ENCODE measurements around the gene SLBP.

SLBP gene

DNA sequence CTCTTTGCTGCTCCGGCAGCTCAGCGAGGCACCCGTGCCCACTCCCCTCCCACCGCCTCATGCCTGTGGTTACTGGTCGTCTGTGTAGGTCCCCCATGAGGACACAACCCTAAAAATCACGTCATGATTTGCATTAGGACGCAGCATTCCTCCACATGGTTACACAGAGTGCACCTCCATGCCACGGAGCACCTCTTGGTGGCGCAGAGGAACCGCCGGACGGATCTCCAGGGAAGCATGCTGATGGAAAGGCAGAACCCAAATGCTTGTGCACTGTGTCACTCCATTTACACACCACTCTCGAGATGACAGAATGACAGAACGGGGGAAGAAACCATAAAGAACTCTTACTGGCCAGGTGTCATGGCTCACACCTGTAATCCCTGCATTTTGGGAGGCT is 50.4 kb downstream of the SLBP start:
- no peak for TF ChIP-seq EZH2phosphoT487 (conservative IDR thresholded peaks at IDR 0.05; ENCODE audit: low read length)
- TF ChIP-seq, protein P1, sequence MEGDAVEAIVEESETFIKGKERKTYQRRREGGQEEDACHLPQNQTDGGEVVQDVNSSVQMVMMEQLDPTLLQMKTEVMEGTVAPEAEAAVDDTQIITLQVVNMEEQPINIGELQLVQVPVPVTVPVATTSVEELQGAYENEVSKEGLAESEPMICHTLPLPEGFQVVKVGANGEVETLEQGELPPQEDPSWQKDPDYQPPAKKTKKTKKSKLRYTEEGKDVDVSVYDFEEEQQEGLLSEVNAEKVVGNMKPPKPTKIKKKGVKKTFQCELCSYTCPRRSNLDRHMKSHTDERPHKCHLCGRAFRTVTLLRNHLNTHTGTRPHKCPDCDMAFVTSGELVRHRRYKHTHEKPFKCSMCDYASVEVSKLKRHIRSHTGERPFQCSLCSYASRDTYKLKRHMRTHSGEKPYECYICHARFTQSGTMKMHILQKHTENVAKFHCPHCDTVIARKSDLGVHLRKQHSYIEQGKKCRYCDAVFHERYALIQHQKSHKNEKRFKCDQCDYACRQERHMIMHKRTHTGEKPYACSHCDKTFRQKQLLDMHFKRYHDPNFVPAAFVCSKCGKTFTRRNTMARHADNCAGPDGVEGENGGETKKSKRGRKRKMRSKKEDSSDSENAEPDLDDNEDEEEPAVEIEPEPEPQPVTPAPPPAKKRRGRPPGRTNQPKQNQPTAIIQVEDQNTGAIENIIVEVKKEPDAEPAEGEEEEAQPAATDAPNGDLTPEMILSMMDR (IDR thresholded peaks at IDR 0.05; ENCODE audit: insufficient read depth, low read length, poor library complexity, severe bottlenecking) = no peak
- H3K9me3 ChIP-seq (ENCODE audit: insufficient read depth, low read length) = peaks cover 7% of the 10 kb centered on the region; the same call in 1 of the 2 replicates
- H3K9me2 ChIP-seq (replicated peaks; ENCODE audit: insufficient read depth, low read length) = no peaks in the 10 kb centered on the region
- no peak overlapping the region for H3K4me3 ChIP-seq (ENCODE audit: insufficient read depth, low read length, poor library complexity, severe bottlenecking)
- H3F3A ChIP-seq (ENCODE audit: insufficient read depth) = peaks cover 11% of the 10 kb centered on the region; the same call in 1 of the 2 replicates
- no peak overlapping the region for H2AFZ ChIP-seq (ENCODE audit: low read depth, low read length, severe bottlenecking)
- no peak overlapping the region for H3K4me2 ChIP-seq (ENCODE audit: low read depth, low read length, poor library complexity, severe bottlenecking)
- H3K9ac ChIP-seq (ENCODE audit: low read length) = no peak overlapping the region
- H3K27me3 ChIP-seq (ENCODE audit: low read length) = no peaks in the 10 kb centered on the region
- H4K20me1 ChIP-seq (ENCODE audit: low read depth, low read length) = no peaks in the 10 kb centered on the region
- no peaks in the 10 kb centered on the region for H3K36me3 ChIP-seq (ENCODE audit: low read length)
- no peak overlapping the region for H3K27ac ChIP-seq (ENCODE audit: low read depth, low read length)
- H3K79me2 ChIP-seq (ENCODE audit: insufficient read depth, low read length) = no peaks in the 10 kb centered on the region

DNA sequence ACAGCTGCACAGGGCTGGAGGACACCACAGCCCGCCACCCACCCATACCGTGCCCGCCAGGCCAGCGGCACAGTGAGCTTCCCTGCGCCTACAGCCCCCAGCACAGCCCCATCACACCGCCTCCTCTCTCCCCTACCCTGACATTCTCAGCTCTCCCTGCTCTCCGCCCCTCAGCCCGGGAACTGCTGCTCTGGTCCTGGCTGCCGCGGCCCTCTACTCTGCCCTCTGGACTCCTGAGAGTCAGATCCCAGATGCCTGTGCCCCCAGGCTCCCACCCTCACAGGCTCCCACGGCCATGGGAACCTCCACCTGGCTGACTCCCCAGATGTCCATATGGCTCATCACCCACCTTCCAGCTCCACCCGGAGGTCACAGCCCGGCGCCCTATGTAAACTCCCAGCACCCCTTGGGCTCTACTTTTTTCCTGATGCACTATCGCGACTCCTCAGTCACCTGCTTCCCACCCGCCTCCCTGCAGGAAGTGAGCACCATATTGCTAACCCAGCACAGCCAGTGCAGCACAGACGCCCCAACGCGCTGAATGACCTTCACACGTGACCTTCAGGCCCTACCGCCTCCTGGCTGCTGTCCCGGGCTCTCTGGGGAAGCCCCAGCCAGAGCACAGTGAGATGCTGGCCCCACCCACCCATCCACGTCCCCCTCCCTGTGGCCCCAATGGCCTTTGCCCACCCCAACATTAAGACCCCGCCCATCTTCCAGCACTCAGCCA is 51.0 kb downstream of the SLBP start:
- H3K9ac ChIP-seq (ENCODE audit: low read length) = no peak overlapping the region
- no peak overlapping the region for H3K27ac ChIP-seq (ENCODE audit: low read depth, low read length)
- no peaks in the 10 kb centered on the region for H3K36me3 ChIP-seq (ENCODE audit: low read length)
- no peak overlapping the region for H2AFZ ChIP-seq (ENCODE audit: low read depth, low read length, severe bottlenecking)
- H3K9me3 ChIP-seq (ENCODE audit: insufficient read depth, low read length) = peaks cover 4% of the 10 kb centered on the region; the same call in 1 of the 2 replicates
- peaks cover 6% of the 10 kb centered on the region; the same call in 1 of the 2 replicates for H3F3A ChIP-seq (ENCODE audit: insufficient read depth)
- no peak for TF ChIP-seq EZH2phosphoT487 (conservative IDR thresholded peaks at IDR 0.05; ENCODE audit: low read length)
- TF ChIP-seq, protein P1 (IDR thresholded peaks at IDR 0.05; ENCODE audit: insufficient read depth, low read length, poor library complexity, severe bottlenecking) = no peak
- no peak overlapping the region for H3K4me3 ChIP-seq (ENCODE audit: insufficient read depth, low read length, poor library complexity, severe bottlenecking)
- H3K4me2 ChIP-seq (ENCODE audit: low read depth, low read length, poor library complexity, severe bottlenecking) = no peak overlapping the region
- H4K20me1 ChIP-seq (ENCODE audit: low read depth, low read length) = no peaks in the 10 kb centered on the region
- no peaks in the 10 kb centered on the region for H3K9me2 ChIP-seq (replicated peaks; ENCODE audit: insufficient read depth, low read length)
- no peaks in the 10 kb centered on the region for H3K27me3 ChIP-seq (ENCODE audit: low read length)
- H3K79me2 ChIP-seq (ENCODE audit: insufficient read depth, low read length) = no peaks in the 10 kb centered on the region

DNA sequence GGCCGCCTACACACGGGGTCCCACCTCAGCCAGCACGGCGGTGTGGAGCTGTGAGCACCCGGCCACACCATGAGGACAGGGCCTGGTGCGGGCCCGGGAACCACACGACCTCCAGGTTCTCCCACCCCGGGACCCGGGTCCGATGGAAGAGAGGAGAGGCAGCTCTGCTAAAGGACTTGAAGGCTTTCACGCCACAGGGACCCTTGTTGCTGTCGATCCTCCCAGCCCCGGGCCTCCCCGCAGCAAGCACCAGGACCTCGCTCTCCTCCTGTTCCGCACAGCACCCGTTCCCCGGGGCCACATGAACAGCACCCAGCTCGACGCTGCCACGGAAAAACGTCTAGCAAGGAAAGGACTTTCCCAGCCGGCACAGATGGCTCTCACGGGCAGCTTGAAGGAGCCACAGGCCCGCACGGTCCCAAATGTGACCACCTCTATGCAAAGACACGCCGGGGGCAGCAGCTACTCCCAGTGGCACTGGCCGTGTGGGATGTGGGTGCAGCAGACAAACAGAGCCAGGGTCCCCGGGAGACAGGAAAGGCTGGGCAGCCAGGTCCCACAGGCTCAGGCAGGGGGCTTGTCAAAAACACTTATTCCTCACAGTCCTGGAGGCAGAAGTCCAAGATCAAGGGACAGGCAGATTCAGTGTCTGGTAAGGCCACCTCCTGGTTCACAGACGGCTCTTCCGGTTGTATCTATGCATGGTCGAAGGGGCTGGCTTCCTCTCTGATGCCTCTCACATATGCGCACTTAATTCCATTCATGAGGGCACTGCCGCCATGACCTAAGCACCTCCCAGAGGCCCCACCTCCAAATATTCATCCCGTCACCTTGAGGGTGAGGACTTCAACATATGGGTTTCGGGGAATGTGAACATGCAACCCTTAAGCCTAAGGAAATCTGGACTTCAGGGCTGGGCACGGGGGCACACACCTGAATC is 52.7 kb downstream of the SLBP start:
- no peaks in the 10 kb centered on the region for H3K36me3 ChIP-seq (ENCODE audit: low read length)
- H2AFZ ChIP-seq (ENCODE audit: low read depth, low read length, severe bottlenecking) = no peak overlapping the region
- TF ChIP-seq, protein P1 (IDR thresholded peaks at IDR 0.05; ENCODE audit: insufficient read depth, low read length, poor library complexity, severe bottlenecking) = no peak
- no peak for TF ChIP-seq EZH2phosphoT487 (conservative IDR thresholded peaks at IDR 0.05; ENCODE audit: low read length)
- no peaks in the 10 kb centered on the region for H3K9me2 ChIP-seq (replicated peaks; ENCODE audit: insufficient read depth, low read length)
- H3K27ac ChIP-seq (ENCODE audit: low read depth, low read length) = no peak overlapping the region
- H3K4me2 ChIP-seq (ENCODE audit: low read depth, low read length, poor library complexity, severe bottlenecking) = no peak overlapping the region
- no peaks in the 10 kb centered on the region for H4K20me1 ChIP-seq (ENCODE audit: low read depth, low read length)
- no peak overlapping the region for H3K4me3 ChIP-seq (ENCODE audit: insufficient read depth, low read length, poor library complexity, severe bottlenecking)
- no peak overlapping the region for H3K9ac ChIP-seq (ENCODE audit: low read length)
- no peaks in the 10 kb centered on the region for H3K79me2 ChIP-seq (ENCODE audit: insufficient read depth, low read length)
- H3K27me3 ChIP-seq (ENCODE audit: low read length) = no peaks in the 10 kb centered on the region
- no peaks in the 10 kb centered on the region for H3F3A ChIP-seq (ENCODE audit: insufficient read depth)
- H3K9me3 ChIP-seq (ENCODE audit: insufficient read depth, low read length) = no peaks in the 10 kb centered on the region
